GM10248 (cell line): ENCODE data around the gene UBE2S.

Source experiments
- CTCF ChIA-PET: fragments of 300-600 bp; sonication (Branson Sonifier 250); formaldehyde crosslinking; extraction: SDS; loops from one replicate; lab custom pipeline; 2021; ENCODE audit warnings: antibody characterized with exemption; lab: Yijun Ruan, JAX
- POLR2A ChIA-PET: fragments of 350-650 bp; sonication (Branson Sonifier 250); formaldehyde crosslinking; extraction: SDS; loops from one replicate; lab custom pipeline; 2020; ENCODE audit warnings: antibody characterized with exemption; lab: Yijun Ruan, JAX
- DNase-seq: peaks from one replicate; pipeline ENCODE4 v3.0.0; 2012; ENCODE audit errors: extremely low spot score
- TF ChIP-seq, protein P1 (sequence below): IDR thresholded peaks from 2 replicates; pipeline ENCODE4 v1.5.1; 2012; ENCODE audit warnings: mild to moderate bottlenecking, low read depth; ENCODE audit errors: extremely low read depth, missing control alignments, control extremely low read depth

Gene UBE2S

DNA sequence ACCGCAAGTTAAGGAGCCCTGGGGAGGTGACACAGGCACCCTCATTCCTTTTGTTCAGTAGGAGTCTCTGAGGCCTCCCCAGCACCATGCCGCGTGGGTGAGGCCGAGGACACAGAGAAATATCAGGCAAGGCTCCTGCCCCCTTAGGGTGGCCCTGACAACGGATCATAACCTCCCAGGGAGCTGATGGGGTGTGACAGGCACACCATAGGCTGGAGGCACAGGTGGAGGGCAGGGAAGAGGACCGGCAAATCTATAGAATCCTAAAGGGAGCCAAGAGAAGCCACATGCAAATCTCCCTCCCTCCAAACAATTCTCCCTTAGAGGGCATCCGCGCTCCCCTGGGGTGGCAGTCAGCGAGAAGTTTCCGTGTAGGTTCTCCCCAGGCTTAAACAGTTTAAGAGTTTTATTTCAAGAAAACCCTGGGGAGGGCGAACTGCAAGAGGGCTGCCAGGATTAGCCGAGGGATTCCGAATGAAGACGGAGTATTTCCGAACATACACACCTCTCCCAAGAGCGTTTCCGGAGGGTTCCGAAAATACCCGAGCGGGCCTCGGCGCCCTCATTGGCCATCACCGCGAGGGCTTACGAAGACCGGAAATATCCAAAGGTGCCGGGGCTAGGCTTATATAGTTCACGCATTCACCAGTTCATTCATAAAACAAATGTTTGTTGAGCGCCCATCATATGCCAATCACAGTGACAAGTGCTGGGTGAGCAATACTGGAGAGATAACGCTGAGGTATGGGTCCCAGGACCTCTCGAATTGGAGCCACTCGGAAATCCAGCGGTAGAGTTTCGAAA, 22.5 kb downstream of the UBE2S start:
- POLR2A ChIA-PET = interaction anchor here (0.5 to 6.1 kb wide), 7 partner anchors 8 to 109 kb away, joined by 3 to 29 read pairs (median 5); partner anchors contain the start of gene UBE2S
- CTCF ChIA-PET = interaction anchor here (1.5 to 3.1 kb wide), 8 partner anchors 15 to 238 kb away, joined by 3 to 19 read pairs (median 6); partner anchors contain the start of gene KMT5C
- peak; percentile 95 for DNase-seq
- TF ChIP-seq, protein P1, sequence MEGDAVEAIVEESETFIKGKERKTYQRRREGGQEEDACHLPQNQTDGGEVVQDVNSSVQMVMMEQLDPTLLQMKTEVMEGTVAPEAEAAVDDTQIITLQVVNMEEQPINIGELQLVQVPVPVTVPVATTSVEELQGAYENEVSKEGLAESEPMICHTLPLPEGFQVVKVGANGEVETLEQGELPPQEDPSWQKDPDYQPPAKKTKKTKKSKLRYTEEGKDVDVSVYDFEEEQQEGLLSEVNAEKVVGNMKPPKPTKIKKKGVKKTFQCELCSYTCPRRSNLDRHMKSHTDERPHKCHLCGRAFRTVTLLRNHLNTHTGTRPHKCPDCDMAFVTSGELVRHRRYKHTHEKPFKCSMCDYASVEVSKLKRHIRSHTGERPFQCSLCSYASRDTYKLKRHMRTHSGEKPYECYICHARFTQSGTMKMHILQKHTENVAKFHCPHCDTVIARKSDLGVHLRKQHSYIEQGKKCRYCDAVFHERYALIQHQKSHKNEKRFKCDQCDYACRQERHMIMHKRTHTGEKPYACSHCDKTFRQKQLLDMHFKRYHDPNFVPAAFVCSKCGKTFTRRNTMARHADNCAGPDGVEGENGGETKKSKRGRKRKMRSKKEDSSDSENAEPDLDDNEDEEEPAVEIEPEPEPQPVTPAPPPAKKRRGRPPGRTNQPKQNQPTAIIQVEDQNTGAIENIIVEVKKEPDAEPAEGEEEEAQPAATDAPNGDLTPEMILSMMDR = no peak

DNA sequence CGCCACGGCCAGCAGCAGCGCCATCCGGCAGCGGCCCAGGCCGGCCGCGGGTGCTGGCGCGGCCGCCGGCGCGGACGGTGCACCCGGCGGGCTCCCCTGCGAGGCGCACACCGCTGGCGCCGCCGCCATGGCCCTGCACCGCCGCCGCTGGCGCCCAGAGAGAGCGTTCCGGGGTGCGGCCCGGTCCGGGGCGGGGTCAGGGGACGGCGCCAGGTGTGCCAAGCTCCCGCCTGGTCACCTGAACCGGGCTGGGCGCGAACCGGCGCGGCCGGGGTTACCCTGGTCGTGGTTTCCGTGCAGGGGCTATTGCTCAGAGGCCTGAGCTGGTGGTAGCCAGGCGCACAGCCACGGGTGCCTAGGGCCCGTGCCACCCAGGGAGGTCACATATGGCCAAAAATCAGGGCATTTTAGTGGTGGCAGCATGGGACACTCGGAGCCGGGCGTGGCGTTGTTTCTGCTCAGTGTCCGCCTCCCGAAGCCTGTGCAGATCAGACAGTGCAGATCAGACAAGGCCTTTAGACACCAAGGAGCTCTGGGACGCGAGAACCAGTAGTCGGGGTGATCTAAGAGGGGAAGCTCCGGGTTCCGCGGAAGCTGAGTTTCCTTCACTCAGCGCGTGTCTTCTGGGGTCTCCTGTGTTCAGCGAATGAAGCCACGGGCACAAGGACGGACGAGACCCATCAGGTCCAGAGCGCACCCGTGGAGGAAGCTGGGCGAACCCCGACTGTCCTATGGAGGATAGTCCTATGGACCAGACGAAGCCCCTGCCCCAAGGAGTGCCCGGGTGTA, 23.3 kb downstream of the UBE2S start, which contains the start of gene TMEM238:
Gene TMEM238, minus strand, starts transcription at position 162 of the 789 bp plus-strand sequence. Its CDS starts 33 bp downstream, at position 129.
- ChIA-PET CTCF (interaction anchor here (0.9 to 3.1 kb wide), 14 partner anchors 16 to 296 kb away, joined by 3 to 19 read pairs (median 4); partner anchors contain the start of genes KMT5C and UBE2S), POLR2A (interaction anchor here (0.7 to 1.9 kb wide), 6 partner anchors 9 to 130 kb away, joined by 3 to 13 read pairs (median 3); partner anchors contain the start of genes KMT5C and UBE2S)
- no peak for DNase-seq
- TF ChIP-seq, protein P1 = no peak

DNA sequence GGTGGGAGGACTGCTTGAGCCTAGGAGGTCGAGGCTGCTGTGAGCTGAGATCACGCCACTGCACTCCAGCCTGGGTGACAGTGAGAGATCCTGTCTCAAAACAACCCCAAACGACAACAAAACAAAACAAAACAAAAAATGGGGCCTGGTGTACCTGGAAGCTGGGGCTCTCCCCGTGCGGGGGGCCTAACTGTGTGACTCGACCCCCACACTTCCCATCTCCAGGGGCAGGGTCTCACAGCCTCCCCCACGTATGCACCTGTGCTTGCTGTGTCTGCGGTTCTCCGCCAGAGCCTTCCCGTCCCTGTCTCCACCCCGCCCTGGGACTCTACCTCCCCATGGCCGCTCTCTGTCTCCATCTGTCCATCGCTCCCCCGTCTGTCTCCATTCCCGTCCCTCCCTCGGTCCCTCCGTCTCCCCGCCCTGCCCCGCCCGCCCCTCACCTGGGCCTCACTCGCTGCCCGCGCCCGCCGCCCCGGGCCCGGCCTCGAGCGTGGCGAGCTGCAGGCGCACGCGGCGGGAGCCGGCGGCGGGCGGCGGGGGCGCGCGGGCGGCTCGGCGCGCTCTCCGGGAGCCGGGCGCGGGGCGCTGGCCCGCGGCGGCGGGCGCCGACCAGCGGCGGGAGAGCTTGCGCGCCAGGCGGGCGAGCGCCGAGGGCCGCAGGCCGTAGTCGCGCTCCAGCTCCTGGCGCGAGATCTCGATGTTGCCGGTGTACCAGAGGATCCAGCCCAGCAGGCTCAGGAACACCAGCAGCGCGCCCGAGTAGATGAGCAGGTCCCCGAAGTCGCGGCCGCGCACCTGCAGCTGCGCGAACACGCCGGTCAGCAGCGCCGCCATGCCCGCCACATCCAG, 24.1 kb downstream of the UBE2S start:
- TF ChIP-seq, protein P1 = peak; percentile 46
- peak; percentile 76 for DNase-seq
- ChIA-PET POLR2A (interaction anchor here (0.7 to 1.9 kb wide), 6 partner anchors 10 to 129 kb away, joined by 3 to 13 read pairs (median 3); partner anchors contain the start of genes KMT5C and UBE2S), CTCF (interaction anchor here (0.9 to 3.1 kb wide), 14 partner anchors 16 to 295 kb away, joined by 3 to 19 read pairs (median 4); partner anchors contain the start of genes KMT5C and UBE2S)

DNA sequence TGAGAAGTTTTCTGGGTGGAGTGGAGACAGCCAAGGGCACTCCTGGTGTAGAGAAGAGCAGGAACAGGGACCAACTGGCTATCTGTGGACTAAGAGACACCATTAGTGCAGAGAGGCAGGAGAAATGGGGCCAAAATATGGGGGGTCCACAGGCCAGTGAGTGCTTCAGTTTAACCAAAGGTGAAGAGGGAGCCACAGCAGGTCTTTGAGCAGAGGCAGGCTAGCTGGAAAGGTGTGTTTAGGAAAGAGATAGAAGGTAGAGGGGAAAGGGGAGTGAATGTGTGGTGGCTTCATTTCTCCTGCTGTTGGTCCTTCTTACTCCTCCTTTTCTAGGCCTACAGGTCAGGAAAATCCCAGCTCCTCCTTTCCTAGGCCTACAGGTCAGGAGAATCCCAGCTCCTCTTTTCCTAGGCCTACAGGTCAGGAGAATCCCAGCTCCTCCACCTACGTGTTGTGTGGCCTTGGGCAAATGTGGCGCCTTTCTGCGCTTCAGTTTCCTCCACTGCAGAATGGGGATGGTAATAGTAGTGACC, 25.0 kb downstream of the UBE2S start:
- TF ChIP-seq, protein P1 = no peak
- POLR2A ChIA-PET = no interaction called here
- no peak for DNase-seq
- CTCF ChIA-PET = interaction anchor here (1.6 to 3.1 kb wide), 6 partner anchors 22 to 121 kb away, joined by 3 to 19 read pairs (median 8); partner anchors contain the start of genes KMT5C and UBE2S

DNA sequence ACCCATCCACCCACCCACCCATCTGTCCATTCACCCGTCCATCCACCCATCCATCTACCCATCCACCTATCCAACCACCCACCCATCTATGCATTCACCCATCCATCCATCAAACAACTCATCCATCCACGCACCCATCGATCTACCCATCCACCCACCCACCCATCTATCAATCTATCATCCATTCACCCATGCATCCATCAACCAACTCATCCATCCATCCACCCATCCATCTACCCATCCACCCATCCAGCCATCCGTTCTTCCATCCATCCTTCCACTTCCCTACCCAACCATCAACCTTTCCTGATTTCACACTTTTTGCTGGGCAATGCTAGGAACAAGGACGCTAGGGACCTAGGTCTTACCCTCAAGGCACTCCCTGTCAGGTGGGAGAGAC, 25.6 kb downstream of the UBE2S start:
- no peak for DNase-seq
- ChIA-PET CTCF (no interaction called here), POLR2A (no interaction called here)
- TF ChIP-seq, protein P1 = no peak
